ENCODE data around the gene CDKL1. TPM values are rescaled to one million over a fixed set of nuclear protein-coding genes. Genes with fewer than 3 reads are reported as not detected.

The CDKL1 gene
- total RNA-seq, 1 donor from 2014 or later = 54.4 TPM

Small RNAs within 50 kb of the gene (small RNA-seq; reads per million reads assigned to genes)
- gene MIR4504 (ENCODE audit: low replicate concordance) = not detected

Other genes starting within 250 kb of the CDKL1 start
- 32.1 TPM for gene SOS2, start 165.3 kb downstream of the CDKL1 start, total RNA-seq
- gene L2HGDH, start 84.7 kb downstream of the CDKL1 start, total RNA-seq = 7.3 TPM
- 6.7 TPM for gene DMAC2L, start 84.6 kb downstream of the CDKL1 start, total RNA-seq
- 87.0 TPM for gene MAP4K5, start 135.7 kb upstream of the CDKL1 start, total RNA-seq
- 11.9 TPM for gene ATL1, start 163.3 kb upstream of the CDKL1 start, total RNA-seq

All from skin of body (tissue), 2 donors.